Measurements from ENCODE around the gene VPS51. TPM values are rescaled to one million over a fixed set of nuclear protein-coding genes. Genes with fewer than 3 reads are reported as not detected.

The VPS51 gene
- total and polyA plus RNA-seq, 2 of the 13 experiments (the other 11 are each of a cell fraction or from before 2014, with no cell fraction given): 76.3 to 90.6 TPM

- no peak for TF ChIP-seq ZNF513 (CRISPR knock-in tag; conservative IDR thresholded peaks at IDR 0.05)
- no peak for TF ChIP-seq ZNF570 (CRISPR knock-in tag; IDR thresholded peaks at IDR 0.05; ENCODE audit: borderline replicate concordance)
- peak; percentile 56 for TF ChIP-seq PAXIP1 (CRISPR knock-in tag; conservative IDR thresholded peaks at IDR 0.05)
- TF ChIP-seq MIER3 (CRISPR knock-in tag; IDR thresholded peaks at IDR 0.05; ENCODE audit: borderline replicate concordance): peak; percentile 78; the same call in 1 of the 2 replicates
- peak; percentile 100 for TF ChIP-seq UBTF (CRISPR knock-in tag; IDR thresholded peaks at IDR 0.05)
- peak; percentile 89 for TF ChIP-seq ATF1 (CRISPR knock-in tag; IDR thresholded peaks at IDR 0.05)
- 0 out of 2 replicates have a peak, but pooled peaks have one; percentile 58 for TF ChIP-seq ZNF383 (CRISPR knock-in tag; IDR thresholded peaks at IDR 0.05; ENCODE audit: borderline replicate concordance)
- peak; percentile 97 for TF ChIP-seq ARID4A (CRISPR knock-in tag; IDR thresholded peaks at IDR 0.05; ENCODE audit: borderline replicate concordance)
- no peak for TF ChIP-seq ZBTB3 (CRISPR knock-in tag; IDR thresholded peaks at IDR 0.05; ENCODE audit: borderline replicate concordance, low read depth)
- peak; percentile 96 for TF ChIP-seq CEBPB (IDR thresholded peaks at IDR 0.05; ENCODE audit: borderline replicate concordance, low read depth, low read length)
- TF ChIP-seq ZNF414 (CRISPR knock-in tag; IDR thresholded peaks at IDR 0.05): no peak; the same call in 1 of the 2 replicates
- no peak for TF ChIP-seq HOXA9 (CRISPR knock-in tag; IDR thresholded peaks at IDR 0.05; ENCODE audit: borderline replicate concordance)
- peak; percentile 77; the same call in 1 of the 2 replicates for TF ChIP-seq ZNF543 (CRISPR knock-in tag; IDR thresholded peaks at IDR 0.05)
- peak; percentile 44; the same call in 1 of the 2 replicates for TF ChIP-seq TBX3 (IDR thresholded peaks at IDR 0.05; ENCODE audit: borderline replicate concordance)
Measured at GRCh38 chr11:65117206-65118096, 21.4 kb downstream of the VPS51 start, which contains the start of gene ZNHIT2 (continued).
